HT1080 (cell line): Measurements from ENCODE around the gene DDX53. TPM values are rescaled to one million over a fixed set of nuclear protein-coding genes. Genes with fewer than 3 reads are reported as not detected.

Experiments
- DNase-seq: peaks from one replicate; pipeline ENCODE4 v3.0.0-alpha.2; 2015; ENCODE audit warnings: low read depth
- polyA plus RNA-seq, 2 experiments: library from polyadenylated mRNA; depleted of rRNA; stranded (reverse); fragments of >200 nt; gene quantifications; 2 replicates each; pipeline ENCODE4 v1.2.3, GENCODE V29; 2015
- total RNA-seq: library from RNA; depleted of rRNA; stranded (reverse); fragments of >200 nt; shearing (Covaris generic); gene quantifications from 2 replicates; pipeline ENCODE4 v1.2.3, GENCODE V29; 2014; rRNA removed

The DDX53 gene
- total RNA-seq = 0.02 TPM in 1 of 2 replicates, not detected in the other
- polyA plus RNA-seq (2015; cell fraction: cytosol; rRNA removed) = not detected in 2 replicates
- polyA plus RNA-seq (2015; cell fraction: nucleus; rRNA removed) = not detected in 2 replicates

- no peak for DNase-seq
Observed at GRCh38 chrX:22999696-23000223, at the start of gene DDX53. DDX53 (plus strand) TSS chrX:22999960; CDS start chrX:23000058, 98 bp downstream.

DNA sequence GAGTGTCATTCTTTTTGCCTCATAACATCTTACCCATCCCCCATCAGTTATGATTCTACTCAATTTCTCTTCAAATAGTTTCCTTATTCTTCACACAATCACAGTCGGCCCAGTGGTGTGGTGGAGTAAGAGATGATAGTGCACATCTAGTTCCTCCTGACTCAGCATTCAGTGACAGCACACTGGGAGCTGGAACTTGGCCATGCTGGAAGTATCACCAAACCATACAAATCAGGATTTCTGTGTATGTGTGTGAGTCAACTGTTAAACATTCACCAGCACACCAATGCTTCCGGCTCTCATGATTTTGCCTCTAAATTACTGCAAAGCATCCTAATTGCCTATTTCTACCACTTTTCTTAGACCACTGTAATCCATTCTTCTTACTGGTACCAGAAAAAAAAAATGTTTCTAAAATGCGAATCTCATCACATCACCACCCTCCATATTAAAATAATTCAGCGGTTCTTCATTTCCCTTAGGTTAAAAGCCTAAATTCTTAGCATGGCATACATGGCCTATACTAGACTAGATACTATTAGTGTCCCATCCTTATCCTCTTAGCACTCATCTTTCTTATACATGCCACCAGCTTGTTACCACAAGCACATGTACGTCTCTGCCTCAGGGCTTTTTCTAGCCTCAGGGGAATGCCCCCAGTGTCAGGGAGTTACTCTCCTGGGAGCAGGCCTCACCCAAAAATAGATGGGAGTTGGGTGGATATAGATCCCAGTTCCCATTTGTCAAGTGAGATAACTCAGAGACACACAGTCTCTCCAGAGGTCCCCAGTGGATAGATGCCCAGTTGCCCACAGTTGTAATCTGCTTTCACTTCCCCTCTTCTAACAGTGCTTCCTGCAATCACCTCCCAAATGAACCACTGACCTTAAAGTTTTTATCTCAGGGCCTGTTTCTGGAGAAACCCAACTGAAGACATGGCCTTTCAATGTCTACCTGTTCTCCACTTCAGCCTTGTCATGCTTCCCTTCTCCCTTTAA lies 49.2 kb upstream of the DDX53 start:
- DNase-seq = peak; percentile 90

DNA sequence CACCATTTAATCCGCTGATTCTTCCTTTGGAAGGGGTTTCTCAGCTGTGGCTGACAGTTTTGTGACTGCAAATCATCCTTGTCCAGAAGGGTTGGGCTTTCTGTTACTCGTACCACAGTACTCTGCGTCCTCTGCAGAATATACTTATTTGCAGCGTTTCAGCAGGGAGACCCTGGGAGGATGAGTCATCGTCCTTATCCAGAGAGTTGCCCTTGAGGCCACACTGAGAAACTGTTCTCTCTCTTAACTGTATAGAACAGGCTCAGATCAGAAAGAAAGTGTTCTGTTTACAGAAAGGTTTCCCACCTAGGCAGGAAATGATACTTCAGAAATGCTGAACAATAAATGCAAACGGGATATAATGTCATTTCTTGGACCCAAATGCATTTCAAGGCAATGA lies 47.8 kb upstream of the DDX53 start:
- peak; percentile 18 for DNase-seq

- DNase-seq = no peak
Observed at GRCh38 chrX:22958250-22958649, 41.5 kb upstream of the DDX53 start.

DNA sequence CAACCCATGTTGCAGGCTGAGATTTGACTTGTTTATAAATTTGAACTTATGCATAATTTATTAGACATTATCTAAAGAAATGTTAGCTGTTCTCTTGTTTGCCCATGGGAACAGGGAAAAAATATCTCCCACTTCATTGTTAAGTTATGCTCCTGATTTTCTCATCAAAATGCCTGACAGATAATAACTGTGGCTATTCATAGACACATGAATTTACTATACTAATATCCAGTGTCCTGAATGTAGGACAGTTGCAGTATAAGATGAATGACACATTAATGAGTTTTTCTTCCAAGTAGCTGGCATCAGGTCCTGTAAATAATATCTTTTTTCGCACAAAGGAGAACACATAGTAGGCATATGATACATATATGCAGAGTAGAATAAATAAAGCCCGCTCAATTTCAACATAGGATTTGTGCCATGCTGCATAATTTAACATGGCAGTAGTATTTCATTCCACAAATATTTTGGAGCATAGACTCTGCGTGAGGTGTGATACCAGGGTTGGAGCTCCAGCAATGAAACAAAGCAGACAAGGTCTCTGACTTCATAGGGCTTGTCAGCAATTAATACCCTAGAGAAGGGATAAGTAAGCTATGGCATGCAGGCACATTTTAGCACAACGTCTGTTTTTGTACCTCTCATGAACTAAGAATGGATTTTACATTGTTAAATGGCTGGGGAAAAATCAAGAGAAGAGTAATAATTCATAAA lies 40.4 kb upstream of the DDX53 start:
- DNase-seq = no peak

DNA sequence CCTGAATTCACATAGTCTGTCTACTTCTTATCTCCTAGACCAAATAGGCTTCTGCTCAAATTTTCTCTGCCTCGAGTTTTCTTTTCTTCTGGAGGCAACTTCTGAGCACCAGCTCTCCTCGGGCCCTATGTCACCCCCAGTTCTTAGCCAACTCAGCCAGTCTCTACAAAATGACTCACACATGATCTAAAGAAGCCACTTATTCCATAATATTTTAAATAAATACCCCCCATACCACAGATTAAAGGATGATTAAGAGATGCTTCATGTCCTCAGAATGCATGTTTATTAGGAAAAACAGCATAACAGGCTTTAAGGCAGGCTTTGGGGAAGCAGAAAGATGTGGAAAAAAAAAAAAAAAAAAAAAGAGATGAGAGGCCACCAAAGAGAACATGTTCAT lies 36.6 kb upstream of the DDX53 start:
- DNase-seq = peak; percentile 1

- DNase-seq = no peak
Observed at GRCh38 chrX:22968494-22968893, 31.3 kb upstream of the DDX53 start.

DNA sequence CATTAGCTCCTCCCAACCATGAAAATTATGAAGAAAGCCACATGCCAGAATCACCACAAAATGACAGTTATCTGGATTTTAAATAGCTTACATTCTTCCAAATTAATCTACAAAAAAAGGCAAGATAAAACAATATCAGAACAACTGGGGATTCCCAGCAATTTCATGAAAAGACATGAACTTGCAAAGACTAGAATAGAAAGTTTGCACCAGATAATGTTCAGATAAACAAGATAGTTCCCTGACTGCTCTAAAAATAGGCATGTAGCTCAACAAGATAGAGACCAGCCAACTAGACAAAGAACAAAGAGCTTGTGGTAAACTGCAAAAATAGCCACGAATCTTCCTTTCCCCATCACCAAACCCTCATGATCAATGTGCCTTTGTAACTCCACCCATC lies 30.3 kb upstream of the DDX53 start:
- no peak for DNase-seq

GRCh38 chrX:22970861-22971260 lies 28.9 kb upstream of the DDX53 start:
- no peak for DNase-seq

- peak; percentile 1 for DNase-seq
Observed at GRCh38 chrX:22974616-22975015, 25.1 kb upstream of the DDX53 start.

GRCh38 chrX:22975786-22976185 lies 24.0 kb upstream of the DDX53 start:
- no peak for DNase-seq

GRCh38 chrX:22985958-22986357 lies 13.8 kb upstream of the DDX53 start:
- DNase-seq = no peak

GRCh38 chrX:22987452-22987851 lies 12.3 kb upstream of the DDX53 start:
- peak; percentile 3 for DNase-seq

GRCh38 chrX:23003116-23003515 lies 3.4 kb downstream of the DDX53 start:
- DNase-seq = peak; percentile 24

DNA sequence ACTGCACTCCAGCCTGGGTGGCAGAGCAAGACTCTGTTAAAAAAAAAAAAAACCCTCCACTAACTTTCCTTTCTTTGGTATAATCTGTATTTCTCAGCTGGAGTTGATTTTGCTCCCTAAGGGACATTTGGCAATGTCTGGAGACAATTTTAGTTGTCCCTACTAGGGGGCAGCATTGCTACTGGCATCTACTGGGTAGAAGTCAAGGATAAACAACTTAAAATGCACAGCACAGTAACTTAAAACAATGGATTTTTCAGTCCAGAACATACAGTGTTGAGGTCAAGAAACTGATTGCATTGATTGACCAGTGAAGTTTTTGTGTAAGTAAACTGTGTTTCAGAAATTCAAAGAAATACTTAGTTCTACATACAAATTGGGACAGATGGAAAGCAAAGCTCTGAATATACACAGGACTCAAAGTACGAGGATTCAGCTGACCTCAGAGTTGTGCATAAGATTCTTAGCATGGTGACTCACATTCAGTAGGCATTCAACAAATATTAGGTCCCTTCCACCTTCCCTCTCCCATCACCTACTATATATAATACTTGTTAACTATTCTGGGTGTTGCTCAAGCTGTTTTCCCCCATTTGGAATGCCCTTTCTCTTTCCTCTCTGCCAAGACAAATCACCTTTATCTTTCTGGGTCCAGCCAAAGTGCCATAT lies 8.8 kb downstream of the DDX53 start:
- peak; percentile 53 for DNase-seq

DNA sequence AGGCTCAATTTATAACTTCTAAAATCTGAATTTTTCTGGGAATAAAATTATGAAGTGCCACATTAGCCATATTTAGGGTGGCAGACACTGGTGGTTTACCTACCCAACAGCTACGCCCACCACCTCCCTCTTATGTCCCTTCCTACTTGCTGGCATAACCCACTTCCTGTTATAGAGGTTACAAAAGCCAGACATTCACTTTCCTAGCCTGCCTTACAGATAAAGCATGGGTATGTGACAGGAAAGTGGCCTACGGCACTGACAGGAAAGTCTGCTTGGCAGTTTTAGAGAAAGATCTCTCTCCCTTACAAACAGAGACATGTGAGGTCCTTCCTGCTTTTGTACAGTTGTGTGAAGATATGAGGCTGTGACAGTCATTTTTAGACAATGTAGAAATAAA lies 12.4 kb downstream of the DDX53 start:
- no peak for DNase-seq

DNA sequence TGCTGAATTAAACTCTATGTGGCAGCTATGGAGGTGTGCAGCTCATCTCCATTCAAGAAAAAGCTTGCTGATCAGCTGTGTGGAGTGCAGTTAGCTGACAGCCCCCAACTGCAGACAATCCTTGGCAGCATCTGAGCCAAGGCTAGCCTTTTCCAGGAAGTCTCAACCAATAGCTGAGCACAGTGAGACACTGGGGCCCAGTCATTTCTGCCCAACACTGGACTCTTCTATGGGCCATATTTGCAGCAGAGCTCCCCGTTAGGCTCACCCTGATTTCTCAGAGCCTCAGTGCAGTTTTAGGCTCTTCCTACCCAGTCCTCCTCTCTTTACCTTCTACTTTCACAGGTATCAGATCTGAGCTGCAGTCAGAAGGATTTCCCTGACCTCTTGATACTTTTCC lies 12.9 kb downstream of the DDX53 start:
- no peak for DNase-seq

- no peak for DNase-seq
Observed at GRCh38 chrX:23013366-23013765, 13.6 kb downstream of the DDX53 start.

- DNase-seq = no peak
Observed at GRCh38 chrX:23031600-23031999, 31.8 kb downstream of the DDX53 start.

GRCh38 chrX:23035493-23035892 lies 35.7 kb downstream of the DDX53 start:
- DNase-seq = no peak

- no peak for DNase-seq
Observed at GRCh38 chrX:23046443-23046842, 46.7 kb downstream of the DDX53 start.
